GM18526 (cell line): ENCODE data around the gene SLC35F1.

Source experiments
- POLR2A ChIP-seq: IDR thresholded peaks from 3 replicates; pipeline ENCODE4 v1.6.1; 2011; ENCODE audit not compliant: insufficient read length; ENCODE audit errors: extremely low read depth

Gene SLC35F1

DNA sequence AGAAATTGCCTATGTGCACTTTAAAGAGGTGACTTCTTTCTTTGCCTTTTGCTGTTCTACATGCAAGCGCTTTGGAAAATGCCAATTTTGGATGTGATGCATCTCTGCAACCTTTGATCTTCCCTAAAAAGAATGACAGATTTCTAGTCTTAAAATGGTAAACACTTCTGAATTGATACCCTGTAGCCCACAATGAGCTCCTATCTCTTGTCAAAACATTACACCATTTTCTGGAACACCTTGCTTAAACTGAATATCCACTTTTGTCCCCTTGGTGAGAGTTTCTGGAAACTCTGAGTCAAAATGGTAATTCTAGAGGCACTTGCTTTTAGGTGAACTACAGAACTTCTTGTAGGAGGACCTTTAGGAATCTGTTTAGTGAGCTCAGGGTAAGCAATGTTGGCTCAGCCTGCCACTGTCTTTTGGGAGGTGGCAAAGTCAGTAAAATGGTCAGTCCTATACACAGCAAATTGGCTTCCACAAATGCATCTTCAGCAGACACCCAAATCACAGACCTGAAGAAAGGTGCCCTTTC lies 216.5 kb downstream of the SLC35F1 start:
- TF ChIP-seq POLR2A: no peak

DNA sequence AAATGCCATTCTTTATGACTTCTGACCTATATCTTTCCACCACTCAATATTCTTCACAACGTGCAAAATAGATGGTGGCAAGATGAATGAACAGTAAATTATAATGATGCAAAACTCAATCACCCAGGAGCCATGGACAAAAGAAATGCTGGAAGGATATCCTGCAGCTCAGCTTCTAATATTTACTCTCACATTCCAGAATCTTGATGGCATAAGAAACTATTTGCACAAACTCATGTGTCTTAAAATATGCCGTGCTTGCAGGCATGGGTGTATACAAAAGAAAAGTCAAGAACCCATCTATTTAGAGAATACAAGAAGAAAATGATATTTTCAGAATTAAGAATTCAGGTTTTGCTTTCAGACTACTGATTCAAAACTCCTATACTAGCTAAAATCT lies 217.8 kb downstream of the SLC35F1 start:
- no peak for TF ChIP-seq POLR2A

DNA sequence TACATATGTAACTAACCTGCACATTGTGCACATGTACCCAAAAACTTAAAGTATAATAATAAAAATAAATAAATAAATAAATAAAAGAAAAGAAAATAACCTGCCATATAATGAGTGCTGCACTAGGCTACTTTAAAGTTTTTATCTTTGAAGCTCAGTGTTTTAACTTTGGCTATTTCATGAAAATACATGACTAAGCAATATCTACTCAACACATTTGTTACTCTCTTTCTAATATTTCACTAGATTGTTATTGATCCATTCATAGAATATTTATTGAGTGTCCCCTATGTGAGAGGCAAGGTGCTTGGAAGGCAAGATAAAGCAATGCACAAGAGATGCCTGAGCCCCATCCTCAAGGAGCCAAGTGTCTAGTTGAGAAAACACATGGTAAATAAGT lies 221.7 kb downstream of the SLC35F1 start:
- no peak for TF ChIP-seq POLR2A

- TF ChIP-seq POLR2A: no peak
Measured at GRCh38 chr6:118134206-118134605, 227.1 kb downstream of the SLC35F1 start.

DNA sequence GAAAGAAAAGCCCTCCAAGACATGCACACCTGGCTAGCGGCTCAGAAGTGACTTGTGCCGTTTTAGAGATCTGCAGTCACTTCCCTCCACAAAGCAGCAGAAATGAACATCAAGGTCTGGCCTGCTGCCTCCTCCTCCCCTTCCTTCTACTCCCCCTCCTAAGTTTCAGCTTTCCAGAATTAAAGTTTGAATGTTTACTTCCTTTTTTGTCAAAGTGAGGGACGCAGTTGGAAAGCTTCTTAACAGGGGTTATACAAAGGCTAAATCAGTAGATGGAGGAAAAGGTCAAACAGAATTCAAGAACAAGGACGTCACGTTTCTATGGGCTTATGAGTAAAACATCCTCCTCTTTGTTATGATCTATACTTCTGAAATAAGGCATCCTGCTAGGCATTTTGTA lies 227.7 kb downstream of the SLC35F1 start:
- TF ChIP-seq POLR2A: no peak

DNA sequence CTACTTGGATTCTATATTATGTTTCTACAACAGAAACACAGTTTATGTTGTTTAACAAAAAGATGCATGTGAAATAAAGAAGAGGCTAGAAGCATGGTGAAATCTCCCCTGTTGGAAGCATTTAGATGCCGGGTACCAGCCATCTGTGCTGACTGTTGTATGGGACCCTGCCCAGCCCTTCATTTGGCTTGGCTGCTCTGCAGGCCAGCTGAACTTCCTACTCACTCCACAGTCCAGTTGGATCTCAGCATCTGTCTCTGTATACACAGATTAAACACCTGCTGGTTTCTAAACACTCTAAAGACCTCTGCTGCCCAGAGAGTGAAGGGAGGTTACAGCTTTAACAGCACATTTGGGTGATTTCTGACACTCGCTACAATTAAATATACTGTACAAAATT lies 228.3 kb downstream of the SLC35F1 start:
- TF ChIP-seq POLR2A: no peak

DNA sequence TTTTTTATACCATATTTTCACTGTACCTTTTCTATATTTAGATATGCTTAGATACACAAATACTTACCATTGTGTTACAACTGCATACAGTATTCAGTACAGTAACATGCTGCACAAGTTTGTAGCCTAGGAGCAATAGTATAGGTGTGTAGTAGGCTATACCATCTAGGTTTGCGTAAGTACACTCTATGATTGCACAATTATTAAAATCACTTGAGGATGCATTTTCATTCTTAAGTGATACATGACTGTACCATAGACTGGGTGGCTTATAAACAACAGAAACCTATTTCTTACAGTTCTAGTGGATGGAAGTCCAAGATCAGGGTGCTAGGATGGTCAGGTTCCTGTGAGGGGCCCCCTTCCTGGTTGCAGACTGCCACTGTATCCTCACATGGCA lies 234.1 kb downstream of the SLC35F1 start:
- TF ChIP-seq POLR2A: no peak

DNA sequence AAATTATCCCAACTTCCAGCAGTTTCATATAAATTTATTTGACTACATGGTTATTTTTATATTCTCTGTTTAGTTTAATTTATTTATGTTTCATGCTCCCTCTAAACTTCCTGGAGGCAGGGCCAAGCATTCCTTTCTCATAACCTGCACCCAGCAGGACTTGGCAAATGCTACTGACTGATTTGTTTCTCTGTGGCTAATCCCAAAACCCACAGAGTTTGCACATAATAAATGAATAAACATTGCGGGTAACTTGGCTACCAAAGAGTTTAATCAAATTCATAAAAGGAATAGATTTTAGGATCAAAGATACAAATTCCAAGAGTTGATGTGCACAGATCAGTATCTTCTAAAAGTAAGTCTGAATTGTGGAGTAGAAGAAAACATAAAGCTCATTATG lies 239.5 kb downstream of the SLC35F1 start:
- TF ChIP-seq POLR2A: no peak

- TF ChIP-seq POLR2A: no peak
Measured at GRCh38 chr6:118147511-118147910, 240.4 kb downstream of the SLC35F1 start.

DNA sequence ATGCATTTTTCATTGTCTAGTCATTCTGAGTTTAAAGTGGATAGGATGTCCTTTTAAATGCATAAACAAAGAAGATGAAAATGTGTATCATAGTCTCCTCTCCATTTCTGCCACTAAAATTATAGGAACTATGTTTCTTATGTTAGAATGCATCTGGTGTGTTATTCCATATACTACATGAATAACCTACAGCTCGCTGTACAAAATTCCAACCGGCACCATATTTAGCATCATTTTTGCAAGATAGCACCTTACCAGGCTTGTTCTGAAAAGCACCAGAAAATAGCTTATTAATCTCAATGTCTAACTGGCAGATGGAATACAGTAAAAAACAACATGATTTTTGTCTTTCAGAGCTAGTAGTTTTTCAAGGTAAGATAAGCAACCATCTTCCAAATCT lies 241.5 kb downstream of the SLC35F1 start:
- no peak for TF ChIP-seq POLR2A

DNA sequence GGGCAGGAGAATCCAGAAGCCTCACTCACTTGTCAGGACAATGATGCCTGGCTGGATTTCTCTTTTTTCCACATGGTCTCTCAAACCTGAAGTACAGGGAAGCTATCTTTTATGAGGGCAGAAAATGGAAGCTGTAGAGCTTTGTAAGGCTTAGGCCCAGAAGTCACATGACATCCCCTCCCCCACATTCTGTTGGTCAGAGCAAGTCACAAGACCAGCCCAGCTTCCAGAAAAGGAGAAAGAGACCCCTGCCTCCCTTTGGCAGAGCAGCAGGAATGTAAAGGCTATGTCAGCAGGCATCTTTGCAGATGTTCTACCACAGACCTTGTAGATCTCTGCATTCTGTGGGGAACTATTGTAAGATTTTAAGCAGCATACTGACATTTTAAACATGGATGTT lies 245.5 kb downstream of the SLC35F1 start:
- no peak for TF ChIP-seq POLR2A

DNA sequence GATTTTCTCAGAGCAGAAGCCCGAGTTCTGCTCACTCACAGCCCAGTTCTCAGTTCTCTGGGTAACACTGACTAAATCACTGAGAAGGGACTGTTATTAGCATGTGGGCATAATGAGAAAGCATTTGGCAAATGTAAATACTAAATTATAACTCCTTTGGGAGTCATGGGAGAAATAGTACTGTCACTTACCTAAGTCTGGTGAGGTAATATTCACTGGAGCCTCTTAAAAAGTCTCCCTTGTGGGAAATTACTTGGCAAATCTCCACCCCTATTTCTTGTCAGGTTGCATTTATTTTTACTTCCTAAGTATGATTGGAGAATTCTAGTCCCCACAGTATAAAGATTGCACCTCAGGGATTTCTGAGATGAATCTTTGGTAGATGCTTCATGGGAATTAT lies 254.3 kb downstream of the SLC35F1 start:
- no peak for TF ChIP-seq POLR2A

- TF ChIP-seq POLR2A: no peak
Measured at GRCh38 chr6:118163542-118163941, 256.5 kb downstream of the SLC35F1 start.

- no peak for TF ChIP-seq POLR2A
Measured at GRCh38 chr6:118165500-118165899, 258.4 kb downstream of the SLC35F1 start.

- TF ChIP-seq POLR2A: no peak
Measured at GRCh38 chr6:118168421-118168820, 261.4 kb downstream of the SLC35F1 start.

DNA sequence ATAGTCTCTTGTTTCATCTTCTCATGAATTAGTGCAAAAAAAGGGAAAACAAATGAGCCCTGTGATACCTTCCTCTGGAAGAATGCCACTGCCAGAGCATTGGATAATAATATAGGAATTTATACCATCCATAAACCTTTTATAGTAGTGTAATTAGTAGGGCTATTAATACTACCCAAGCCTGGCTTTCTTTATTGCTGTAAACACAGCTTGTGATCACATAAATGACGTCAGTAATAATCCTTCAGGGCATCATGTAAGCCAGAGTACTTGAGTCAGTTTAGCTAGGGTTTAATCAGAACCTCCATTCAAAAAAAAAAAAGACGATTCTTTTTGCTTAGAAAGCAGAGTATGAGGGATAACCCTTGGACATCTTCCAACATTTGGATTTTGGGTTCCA lies 264.8 kb downstream of the SLC35F1 start:
- no peak for TF ChIP-seq POLR2A

- TF ChIP-seq POLR2A: no peak
Measured at GRCh38 chr6:118174071-118174470, 267.0 kb downstream of the SLC35F1 start.

DNA sequence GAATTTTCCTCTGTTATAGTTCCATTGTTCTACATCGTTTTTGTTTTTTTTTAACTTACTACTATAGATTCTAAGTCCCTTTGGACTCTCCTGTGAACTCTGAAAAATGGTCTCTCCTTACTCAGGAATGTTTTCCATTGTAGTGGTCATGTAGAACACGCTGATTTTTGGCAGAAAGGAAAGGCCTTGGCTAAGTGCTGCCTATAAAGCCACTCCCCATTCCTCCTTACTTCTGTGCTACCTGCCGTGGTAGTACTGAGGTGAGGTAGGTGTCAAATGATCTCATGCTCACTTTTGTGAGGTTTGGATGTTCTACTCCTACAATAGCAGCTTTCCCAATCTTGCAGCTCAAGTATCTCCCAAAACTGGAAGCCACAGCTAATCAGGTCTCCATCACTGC lies 270.7 kb downstream of the SLC35F1 start:
- TF ChIP-seq POLR2A: no peak
